GM10266 (cell line): ENCODE data around the gene LIMS2.

ENCODE experiments used
- DNase-seq: peaks from one replicate; pipeline ENCODE4 v3.0.0; 2012; ENCODE audit errors: extremely low spot score
- CTCF ChIP-seq: IDR thresholded peaks from 2 replicates; pipeline ENCODE4 v1.5.1; 2012; ENCODE audit warnings: mild to moderate bottlenecking, low read depth; ENCODE audit not compliant: control insufficient read depth, insufficient read depth; ENCODE audit errors: missing control alignments

Gene LIMS2

GRCh38 chr2:127633556-127634065 is 41.7 kb downstream of the LIMS2 start:
- TF ChIP-seq CTCF: no peak
- DNase-seq: no peak

- DNase-seq: peak; percentile 70
- no peak for TF ChIP-seq CTCF
These were observed 42.5 kb downstream of the LIMS2 start for GRCh38 chr2:127632592-127633489.

GRCh38 chr2:127631997-127632581 is 43.2 kb downstream of the LIMS2 start:
- no peak for TF ChIP-seq CTCF

GRCh38 chr2:127631541-127631996 is 43.8 kb downstream of the LIMS2 start:
- TF ChIP-seq CTCF: no peak
- DNase-seq: no peak

More at GRCh38 chr2:127631997-127632581, 43.2 kb downstream of the LIMS2 start:
- DNase-seq: no peak

GRCh38 chr2:127630864-127631540 is 44.3 kb downstream of the LIMS2 start:
- TF ChIP-seq CTCF: no peak
- DNase-seq: no peak

- DNase-seq: no peak
- TF ChIP-seq CTCF: no peak
These were observed 45.0 kb downstream of the LIMS2 start for GRCh38 chr2:127630096-127630863.
